ENCODE measurements around the gene CPSF3. TPM values are rescaled to one million over a fixed set of nuclear protein-coding genes. Genes with fewer than 3 reads are reported as not detected.

The CPSF3 gene
- total and polyA plus RNA-seq, 8 donors: 5.7 to 13.2 (median 10.7) TPM

GRCh38 chr2:9517118-9517782 lies 93.8 kb downstream of the CPSF3 start:
- DNase-seq (no peak), ATAC-seq (no peak), FAIRE-seq (no peak)
- intact Hi-C loops (cut with DNase I): no loop called here
- Histone ChIP-seq H3K4me3 (no peak overlapping the region), H3K27ac (no peak overlapping the region), H3K27me3 (no peaks in the 10 kb centered on the region), H3K4me1 (no peaks in the 10 kb centered on the region), H3K9me3 (no peaks in the 10 kb centered on the region), H3K36me3 (peaks cover 0 to 16% (median 3%) of the 10 kb centered on the region in 3 donors)
- 83 to 100% methylated on average over 2 of the region's 2 CpGs for WGBS, 2 donors
- TF ChIP-seq CTCF (IDR thresholded peaks at IDR 0.05): no peak

- WGBS, 2 donors: 79 to 81% methylated on average over 3 of the region's 3 CpGs
- no peak for DNase-seq
- Histone ChIP-seq H3K9me3 (no peaks in the 10 kb centered on the region), H3K4me1 (no peaks in the 10 kb centered on the region), H3K27me3 (no peaks in the 10 kb centered on the region), H3K27ac (no peak overlapping the region), H3K4me3 (no peak overlapping the region), H3K36me3 (peaks cover 0 to 12% (median 3%) of the 10 kb centered on the region in 3 donors)
- TF ChIP-seq CTCF (IDR thresholded peaks at IDR 0.05): no peak
- intact Hi-C loops (cut with DNase I): no loop called here
- no peak for FAIRE-seq
- ATAC-seq: no peak
Measured at GRCh38 chr2:9518163-9518562, 94.7 kb downstream of the CPSF3 start.

- no peak for TF ChIP-seq CTCF (IDR thresholded peaks at IDR 0.05)
- no peak for DNase-seq
- Histone ChIP-seq H3K9me3 (no peaks in the 10 kb centered on the region), H3K4me1 (no peaks in the 10 kb centered on the region), H3K27ac (no peak overlapping the region), H3K4me3 (no peak overlapping the region), H3K27me3 (no peaks in the 10 kb centered on the region), H3K36me3 (peaks cover 0 to 12% (median 3%) of the 10 kb centered on the region in 3 donors)
- no peak for FAIRE-seq
- intact Hi-C loops (cut with DNase I): no loop called here
- no peak for ATAC-seq
- WGBS, 2 donors: 96 to 98% methylated on average over 7 of the region's 7 CpGs
Measured at GRCh38 chr2:9518780-9519179, 95.3 kb downstream of the CPSF3 start.

- no peak for FAIRE-seq
Measured at GRCh38 chr2:9519250-9519649, 95.8 kb downstream of the CPSF3 start.

More at GRCh38 chr2:9519250-9519649, 95.8 kb downstream of the CPSF3 start:
- Histone ChIP-seq H3K36me3 (peaks cover 0 to 12% (median 3%) of the 10 kb centered on the region in 3 donors), H3K4me1 (no peaks in the 10 kb centered on the region), H3K9me3 (no peaks in the 10 kb centered on the region), H3K4me3 (no peak overlapping the region), H3K27me3 (no peaks in the 10 kb centered on the region), H3K27ac (no peak overlapping the region)
- intact Hi-C loops (cut with DNase I): no loop called here
- WGBS, 2 donors: 97 to 100% methylated on average over 2 of the region's 2 CpGs
- no peak for TF ChIP-seq CTCF (IDR thresholded peaks at IDR 0.05)
- DNase-seq: no peak
- no peak for ATAC-seq

Other genes starting within 250 kb of the CPSF3 start
- gene ASAP2, start 216.8 kb upstream of the CPSF3 start, total RNA-seq: 10 to 100 TPM in 3 of 6 donors, 1 to 10 TPM in 3; 6.5 to 17.7 (median 8.8) TPM
- 1 to 10 TPM; 5.8 to 6.6 TPM for gene ASAP2, start 216.8 kb upstream of the CPSF3 start, polyA plus RNA-seq
- gene ITGB1BP1, start 126 bp upstream of the CPSF3 start, total RNA-seq: 10 to 100 TPM; 10.8 to 30.6 (median 18.9) TPM
- 10 to 100 TPM; 27.2 to 55.4 TPM for gene ITGB1BP1, start 126 bp upstream of the CPSF3 start, polyA plus RNA-seq
- 10 to 100 TPM; 12.2 to 22.7 (median 16.1) TPM for gene IAH1, start 50.9 kb downstream of the CPSF3 start, total RNA-seq
- gene IAH1, start 50.9 kb downstream of the CPSF3 start, polyA plus RNA-seq: 10 to 100 TPM; 33.4 to 37.7 TPM
- gene ADAM17, start 132.2 kb downstream of the CPSF3 start, total RNA-seq: 10 to 100 TPM in 2 of 6 donors, 1 to 10 TPM in 4; 6.3 to 18.8 (median 7.8) TPM
- 1 to 10 TPM; 4.6 to 6.2 TPM for gene ADAM17, start 132.2 kb downstream of the CPSF3 start, polyA plus RNA-seq
- 100 to 1,000 TPM; 127 to 170 (median 161) TPM for gene YWHAQ, start 207.3 kb downstream of the CPSF3 start, total RNA-seq
- 100 to 1,000 TPM in 1 of 2 donors, 10 to 100 TPM in 1; 70.1 to 131 TPM for gene YWHAQ, start 207.3 kb downstream of the CPSF3 start, polyA plus RNA-seq